IgD-negative memory B cell (primary cell): ENCODE measurements around the gene ACSF3. TPM values are rescaled to one million over a fixed set of nuclear protein-coding genes. Genes with fewer than 3 reads are reported as not detected.

ENCODE experiments used
- H3K27ac Mint-ChIP-seq, 3 donors: one replicate each; pipeline ENCODE4 v1.8.0; 2020 to 2022; ENCODE audit warnings: mild to moderate bottlenecking in 3 of 3, mixed read lengths in 3 of 3, moderate library complexity in 1 of 3
- H3K27me3 Mint-ChIP-seq: one replicate; pipeline ENCODE4 v1.8.0; 2021; ENCODE audit warnings: mixed read lengths
- H3K36me3 Mint-ChIP-seq: one replicate; pipeline ENCODE4 v1.8.0; 2020; ENCODE audit warnings: mild to moderate bottlenecking, mixed read lengths
- H3K4me1 Mint-ChIP-seq, 3 donors: one replicate each; pipeline ENCODE4 v1.8.0; 2020 to 2022; ENCODE audit warnings: mixed read lengths in 3 of 3, mild to moderate bottlenecking in 1 of 3
- H3K4me3 Mint-ChIP-seq, 4 donors: one replicate each; pipeline ENCODE4 v1.8.0; 2020 to 2022; ENCODE audit warnings: mild to moderate bottlenecking in 4 of 4, mixed read lengths in 4 of 4, moderate library complexity in 3 of 4
- H3K9me3 Mint-ChIP-seq, 3 donors: one replicate each; pipeline ENCODE4 v1.8.0; 2020 to 2021; ENCODE audit warnings: mixed read lengths in 3 of 3, mild to moderate bottlenecking in 1 of 3
- polyA plus RNA-seq: library from polyadenylated mRNA; unstranded; fragments of 300-500 nt; fragmentation: Illumina TruSeq; gene quantifications from one replicate; pipeline ENCODE4 v1.2.3, GENCODE V29; 2021

The ACSF3 gene
- polyA plus RNA-seq, 1 donor from 2014 or later = 53.9 TPM

DNA sequence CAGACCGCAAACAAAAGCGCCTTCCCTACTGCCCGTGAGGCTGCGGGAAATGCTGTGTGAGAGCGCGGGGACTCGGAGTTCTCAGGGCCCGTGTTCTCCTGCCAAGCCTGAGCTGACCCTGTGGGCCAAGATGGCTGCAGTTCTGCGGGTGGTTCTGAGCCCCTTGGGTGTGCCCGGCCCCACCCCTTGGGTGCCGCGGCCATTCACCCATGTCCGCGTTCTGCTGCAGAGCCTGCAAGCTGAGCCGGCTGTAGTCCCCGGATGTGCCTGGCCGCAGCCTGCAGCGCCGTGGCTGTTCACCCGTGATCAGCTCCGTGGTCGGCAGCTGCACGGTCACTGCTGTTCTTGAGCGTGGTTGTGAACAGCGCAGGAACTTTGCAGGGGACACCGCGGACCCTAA, 20.0 kb downstream of the ACSF3 start:
- H3K4me1 Mint-ChIP-seq = peaks cover 21 to 29% (median 23%) of the 10 kb centered on the region in 3 donors
- peaks cover 10% of the 10 kb centered on the region for H3K36me3 Mint-ChIP-seq
- peak overlapping the region; percentile 78 to 95 (median 88) for H3K4me3 Mint-ChIP-seq
- H3K27ac Mint-ChIP-seq = peak overlapping the region in 2 of 3 donors; percentile 89 to 98
- H3K9me3 Mint-ChIP-seq = no peaks in the 10 kb centered on the region
- H3K27me3 Mint-ChIP-seq = no peaks in the 10 kb centered on the region

GRCh38 chr16:89114159-89114981, 20.7 kb downstream of the ACSF3 start:
- H3K4me3 Mint-ChIP-seq = peak overlapping the region; percentile 78 to 95 (median 88)
- no peaks in the 10 kb centered on the region for H3K9me3 Mint-ChIP-seq
- peak overlapping the region in 2 of 3 donors; percentile 89 to 98 for H3K27ac Mint-ChIP-seq
- H3K4me1 Mint-ChIP-seq = peaks cover 20 to 32% (median 26%) of the 10 kb centered on the region in 3 donors
- peaks cover 11% of the 10 kb centered on the region for H3K36me3 Mint-ChIP-seq
- no peaks in the 10 kb centered on the region for H3K27me3 Mint-ChIP-seq

DNA sequence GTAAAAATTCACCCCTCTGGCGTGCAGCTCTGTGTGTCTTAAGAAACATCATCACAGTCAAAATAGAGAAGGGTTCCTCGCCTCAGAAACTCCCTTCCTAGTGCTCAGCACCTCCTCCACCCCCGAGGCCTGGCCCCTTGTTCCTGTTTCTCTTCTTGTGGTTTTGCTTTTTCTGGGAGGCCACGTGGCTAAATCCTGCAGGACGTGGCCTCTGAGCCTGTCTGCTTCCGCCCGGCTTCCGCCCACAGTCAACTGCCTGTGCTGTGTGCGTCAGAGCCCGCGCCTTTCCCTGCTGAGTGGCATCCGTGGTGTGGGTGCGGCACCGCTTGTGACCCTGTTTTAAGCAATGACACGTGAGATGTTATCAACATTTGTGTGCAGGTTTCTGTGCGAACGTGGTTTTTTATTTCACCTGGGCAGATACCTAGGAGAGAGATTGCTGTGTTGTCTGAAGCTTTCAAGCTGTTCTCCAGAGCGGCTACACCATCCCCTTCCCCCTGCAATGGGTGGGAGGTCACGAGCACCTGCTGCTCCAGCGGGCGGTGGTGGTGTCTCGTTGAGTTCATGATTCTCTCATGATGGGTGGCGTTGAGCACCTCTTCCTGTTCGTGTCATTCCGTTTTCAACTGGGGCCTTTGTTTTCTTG, 21.7 kb downstream of the ACSF3 start:
- no peaks in the 10 kb centered on the region for H3K9me3 Mint-ChIP-seq
- H3K4me1 Mint-ChIP-seq = peaks cover 20 to 31% (median 26%) of the 10 kb centered on the region in 3 donors
- H3K27ac Mint-ChIP-seq = peak overlapping the region in 2 of 3 donors; percentile 89 to 98
- H3K27me3 Mint-ChIP-seq = no peaks in the 10 kb centered on the region
- peak overlapping the region; percentile 78 to 95 (median 88) for H3K4me3 Mint-ChIP-seq
- H3K36me3 Mint-ChIP-seq = peaks cover 11% of the 10 kb centered on the region

GRCh38 chr16:89116341-89117226, 22.9 kb downstream of the ACSF3 start:
- H3K4me1 Mint-ChIP-seq = peaks cover 20 to 31% (median 28%) of the 10 kb centered on the region in 3 donors
- H3K4me3 Mint-ChIP-seq = peak overlapping the region in 2 of 4 donors; percentile 3 to 78
- no peaks in the 10 kb centered on the region for H3K27me3 Mint-ChIP-seq
- H3K27ac Mint-ChIP-seq = peak overlapping the region in 2 of 3 donors; percentile 89 to 98
- peaks cover 10% of the 10 kb centered on the region for H3K36me3 Mint-ChIP-seq
- H3K9me3 Mint-ChIP-seq = no peaks in the 10 kb centered on the region

DNA sequence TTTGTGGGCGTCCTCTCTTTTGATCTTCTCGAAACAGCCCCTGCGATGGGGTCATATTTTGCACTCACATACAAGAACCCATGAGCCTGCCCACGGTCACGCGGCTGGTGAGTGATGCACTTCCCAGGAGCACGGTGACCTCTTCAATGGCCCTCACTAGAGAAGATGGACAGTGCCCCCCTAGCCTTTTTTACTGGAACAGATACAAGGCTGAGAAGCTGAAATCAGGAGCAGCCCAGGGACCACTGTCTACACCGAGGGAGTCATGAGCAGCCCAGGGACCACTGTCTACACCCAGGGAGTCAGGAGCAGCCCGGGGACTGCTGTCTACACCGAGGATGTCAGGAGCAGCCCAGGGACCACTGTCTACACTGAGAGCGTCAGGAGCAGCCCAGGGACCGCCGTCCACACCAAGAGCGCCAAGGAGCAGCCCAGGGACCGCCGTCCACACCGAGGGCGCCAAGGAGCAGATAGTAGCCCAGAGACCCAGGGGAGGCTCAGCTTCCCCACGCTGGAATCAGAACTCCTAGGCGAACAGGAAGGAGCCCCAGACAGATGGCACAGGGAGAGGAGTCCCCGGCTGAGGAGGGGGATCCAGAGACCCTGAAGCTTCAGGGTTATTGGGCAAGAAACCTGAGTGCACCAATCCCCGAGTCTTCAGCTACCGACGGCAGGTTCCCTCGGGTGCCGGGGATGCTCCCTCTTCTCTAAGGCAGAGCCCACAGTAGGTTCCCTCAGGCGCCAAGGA, 23.7 kb downstream of the ACSF3 start:
- H3K27me3 Mint-ChIP-seq = no peaks in the 10 kb centered on the region
- no peaks in the 10 kb centered on the region for H3K9me3 Mint-ChIP-seq
- H3K4me3 Mint-ChIP-seq = peak overlapping the region in 1 of 4 donors; percentile 35
- peaks cover 23 to 33% (median 32%) of the 10 kb centered on the region in 3 donors for H3K4me1 Mint-ChIP-seq
- H3K36me3 Mint-ChIP-seq = peaks cover 10% of the 10 kb centered on the region
- H3K27ac Mint-ChIP-seq = peak overlapping the region in 2 of 3 donors; percentile 80 to 84

- H3K27ac Mint-ChIP-seq = peak overlapping the region; percentile 31 to 85 (median 82)
- no peak overlapping the region for H3K4me3 Mint-ChIP-seq
- H3K36me3 Mint-ChIP-seq = peaks cover 10% of the 10 kb centered on the region
- peaks cover 28 to 39% (median 36%) of the 10 kb centered on the region in 3 donors for H3K4me1 Mint-ChIP-seq
- no peaks in the 10 kb centered on the region for H3K9me3 Mint-ChIP-seq
- H3K27me3 Mint-ChIP-seq = no peaks in the 10 kb centered on the region
Measured at GRCh38 chr16:89117975-89118289, 24.3 kb downstream of the ACSF3 start.

- H3K9me3 Mint-ChIP-seq = no peaks in the 10 kb centered on the region
- peaks cover 10% of the 10 kb centered on the region for H3K36me3 Mint-ChIP-seq
- H3K27me3 Mint-ChIP-seq = no peaks in the 10 kb centered on the region
- H3K27ac Mint-ChIP-seq = peak overlapping the region; percentile 53 to 89 (median 85)
- no peak overlapping the region for H3K4me3 Mint-ChIP-seq
- H3K4me1 Mint-ChIP-seq = peaks cover 28 to 42% (median 40%) of the 10 kb centered on the region in 3 donors
Measured at GRCh38 chr16:89118361-89119165, 24.9 kb downstream of the ACSF3 start.

- Mint-ChIP-seq H3K36me3 (peaks cover 10% of the 10 kb centered on the region), H3K4me3 (peak overlapping the region in 2 of 4 donors; percentile 29 to 41), H3K4me1 (peaks cover 26 to 42% (median 40%) of the 10 kb centered on the region in 3 donors), H3K27ac (peak overlapping the region in 2 of 3 donors; percentile 53 to 89), H3K9me3 (no peaks in the 10 kb centered on the region), H3K27me3 (no peaks in the 10 kb centered on the region)
Measured at GRCh38 chr16:89119166-89119621, 25.5 kb downstream of the ACSF3 start.

DNA sequence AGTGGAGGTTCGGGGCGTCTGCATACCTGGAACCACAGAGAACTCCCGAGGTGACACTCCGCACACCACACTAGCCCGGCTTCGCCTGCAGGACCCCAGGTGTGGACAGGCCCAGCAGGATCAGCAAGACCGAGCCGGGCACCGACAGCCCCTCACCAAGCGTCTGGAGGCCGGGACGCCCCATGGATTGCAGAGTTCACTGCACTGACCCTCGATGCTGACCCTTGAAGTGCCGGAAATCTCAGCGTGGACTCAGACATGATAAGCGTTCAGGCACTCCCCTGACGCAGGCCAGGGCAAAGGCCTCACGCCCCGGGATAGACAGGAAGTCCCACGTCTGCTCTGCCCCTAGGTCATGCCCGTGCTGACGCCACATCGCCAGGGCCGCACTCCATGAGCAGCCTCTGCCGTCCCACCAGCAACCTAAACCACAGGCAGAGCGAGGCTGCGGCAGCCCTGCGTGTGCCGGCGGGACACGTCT, 26.0 kb downstream of the ACSF3 start:
- peaks cover 26 to 42% (median 35%) of the 10 kb centered on the region in 3 donors for H3K4me1 Mint-ChIP-seq
- no peak overlapping the region for H3K4me3 Mint-ChIP-seq
- no peaks in the 10 kb centered on the region for H3K9me3 Mint-ChIP-seq
- no peaks in the 10 kb centered on the region for H3K27me3 Mint-ChIP-seq
- H3K36me3 Mint-ChIP-seq = peaks cover 10% of the 10 kb centered on the region
- peak overlapping the region; percentile 59 to 89 (median 78) for H3K27ac Mint-ChIP-seq

- H3K27ac Mint-ChIP-seq = peak overlapping the region in 2 of 3 donors; percentile 78 to 89
- peaks cover 7% of the 10 kb centered on the region for H3K36me3 Mint-ChIP-seq
- peak overlapping the region in 1 of 4 donors; percentile 41 for H3K4me3 Mint-ChIP-seq
- H3K9me3 Mint-ChIP-seq = no peaks in the 10 kb centered on the region
- peaks cover 21 to 36% (median 30%) of the 10 kb centered on the region in 3 donors for H3K4me1 Mint-ChIP-seq
- H3K27me3 Mint-ChIP-seq = no peaks in the 10 kb centered on the region
Measured at GRCh38 chr16:89120281-89120680, 26.6 kb downstream of the ACSF3 start.

- peaks cover 14 to 32% (median 25%) of the 10 kb centered on the region in 3 donors for H3K4me1 Mint-ChIP-seq
- H3K27me3 Mint-ChIP-seq = no peaks in the 10 kb centered on the region
- H3K27ac Mint-ChIP-seq = peak overlapping the region in 2 of 3 donors; percentile 78 to 89
- peaks cover 9% of the 10 kb centered on the region for H3K36me3 Mint-ChIP-seq
- no peak overlapping the region for H3K4me3 Mint-ChIP-seq
- H3K9me3 Mint-ChIP-seq = peaks cover 0 to 3% (median 2%) of the 10 kb centered on the region in 3 donors
Measured at GRCh38 chr16:89120921-89121351, 27.3 kb downstream of the ACSF3 start.

DNA sequence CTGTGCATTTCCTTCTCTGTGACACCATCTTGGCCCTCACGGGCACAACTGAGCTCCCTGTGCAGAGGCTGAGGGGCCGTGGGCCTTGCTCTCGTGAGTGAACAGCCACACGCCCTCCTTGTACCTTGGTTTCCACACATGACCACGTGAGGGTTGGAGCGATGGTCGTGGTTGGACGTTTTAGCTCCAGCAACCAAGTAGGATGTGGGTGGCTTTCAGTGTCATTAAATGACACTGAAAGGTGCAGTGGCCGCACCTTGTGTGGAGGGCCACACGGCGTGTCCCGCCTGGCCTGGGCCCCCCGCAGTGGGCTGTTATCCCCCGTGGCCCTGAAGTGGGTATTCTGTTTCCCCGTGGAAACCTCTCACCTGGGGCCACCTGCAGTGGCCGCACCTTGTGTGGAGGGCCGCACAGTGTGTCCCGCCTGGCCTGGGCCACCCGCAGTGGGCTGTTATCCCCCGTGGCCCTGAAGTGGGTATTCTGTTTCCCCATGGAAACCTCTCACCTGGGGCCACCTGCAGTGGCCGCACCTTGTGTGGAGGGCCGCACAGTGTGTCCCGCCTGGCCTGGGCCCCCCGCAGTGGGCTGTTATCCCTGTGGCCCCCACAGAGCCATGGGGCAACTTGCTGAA, 28.2 kb downstream of the ACSF3 start:
- Mint-ChIP-seq H3K27me3 (no peaks in the 10 kb centered on the region), H3K4me1 (peaks cover 12 to 28% (median 22%) of the 10 kb centered on the region in 3 donors), H3K9me3 (peaks cover 0 to 3% (median 2%) of the 10 kb centered on the region in 3 donors), H3K36me3 (peaks cover 10% of the 10 kb centered on the region), H3K27ac (peak overlapping the region; percentile 78 to 95 (median 92)), H3K4me3 (no peak overlapping the region)
